ENCODE measurements around the gene TRMT61A. TPM values are rescaled to one million over a fixed set of nuclear protein-coding genes. Genes with fewer than 3 reads are reported as not detected.

Gene TRMT61A
- total and polyA plus RNA-seq, 2 donors (not counting 3 experiments of a cell fraction or from before 2014, with no cell fraction given): 6.8 to 10.6 TPM

DNA sequence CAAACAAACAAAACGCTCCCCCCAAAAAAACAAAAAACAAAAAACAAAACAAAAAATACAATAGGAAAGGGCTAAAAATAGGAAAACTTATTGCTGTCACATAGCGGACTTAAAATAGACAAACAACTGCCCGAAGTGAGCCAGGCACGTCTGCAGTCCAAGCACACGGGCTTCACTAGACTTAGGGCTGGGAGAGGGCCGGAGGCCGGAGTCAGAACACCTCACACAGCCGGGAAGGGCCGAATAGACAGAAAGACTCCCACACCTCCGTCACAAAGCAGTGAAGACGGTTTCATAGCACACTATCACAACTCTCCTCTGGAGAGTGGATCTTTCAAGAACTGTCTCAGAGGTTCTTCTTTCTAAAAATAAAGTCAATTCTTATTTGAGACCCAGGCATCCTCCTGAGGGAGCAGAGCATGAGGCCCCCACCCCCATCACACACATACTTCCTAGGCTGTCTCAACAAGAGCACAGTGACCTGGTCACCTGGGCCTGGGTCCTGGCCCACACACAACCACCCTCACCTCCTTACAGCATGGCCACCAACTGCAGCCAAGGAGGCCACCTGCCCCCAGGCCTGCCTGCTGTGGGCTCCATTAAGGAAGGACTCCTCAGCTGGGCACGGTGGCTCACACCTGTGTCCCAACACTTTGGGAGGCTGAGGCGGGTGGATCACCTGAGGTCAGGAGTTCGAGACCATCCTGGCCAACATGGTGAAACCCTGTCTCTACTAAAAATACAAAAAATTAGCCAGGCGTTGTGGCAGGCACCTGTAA, 26.8 kb downstream of the TRMT61A start:
- H4K20me1 ChIP-seq (replicated peaks; ENCODE audit: control insufficient read depth, extremely low read depth, insufficient read depth, low read length): no peaks in the 10 kb centered on the region
- no peak overlapping the region for H3K9ac ChIP-seq (replicated peaks; ENCODE audit: extremely low read depth, insufficient read depth, low read length)
- CTCF ChIA-PET: interaction anchor here (3.0 kb wide), 1 partner anchor 37 kb away, joined by 6 read pairs; no protein-coding TSS in a partner anchor
- H3K27me3 ChIP-seq (ENCODE audit: control insufficient read depth in 2 of 2, insufficient read depth in 2 of 2, low read length in 2 of 2): no peaks in the 10 kb centered on the region
- H3K4me1 ChIP-seq (ENCODE audit: control insufficient read depth, extremely low read depth, insufficient read depth, low read length): peaks cover 5% of the 10 kb centered on the region
- no peak for TF ChIP-seq MYC (IDR thresholded peaks at IDR 0.05; ENCODE audit: low read depth, low read length)
- no peak for TF ChIP-seq POLR2AphosphoS5 (IDR thresholded peaks at IDR 0.05; ENCODE audit: insufficient read depth, low read depth, low read length)
- no peak for TF ChIP-seq JUN (IDR thresholded peaks at IDR 0.05; ENCODE audit: borderline replicate concordance, insufficient read depth, insufficient read length, low read depth)
- no peak for TF ChIP-seq FOS (IDR thresholded peaks at IDR 0.05; ENCODE audit: borderline replicate concordance, insufficient read depth, low read length)
- TF ChIP-seq GATA2 (IDR thresholded peaks at IDR 0.05; ENCODE audit: insufficient read depth, insufficient read length, low read depth, low read length): no peak
- TF ChIP-seq POLR2A (IDR thresholded peaks at IDR 0.05; ENCODE audit: low read depth, low read length): no peak
- TF ChIP-seq, protein P1, sequence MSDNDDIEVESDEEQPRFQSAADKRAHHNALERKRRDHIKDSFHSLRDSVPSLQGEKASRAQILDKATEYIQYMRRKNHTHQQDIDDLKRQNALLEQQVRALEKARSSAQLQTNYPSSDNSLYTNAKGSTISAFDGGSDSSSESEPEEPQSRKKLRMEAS (IDR thresholded peaks at IDR 0.05; ENCODE audit: insufficient read depth, insufficient read length): no peak
- no peak for TF ChIP-seq EZH2 (IDR thresholded peaks at IDR 0.05; ENCODE audit: borderline replicate concordance, low read depth, low read length, severe bottlenecking)
- TF ChIP-seq, protein P2, sequence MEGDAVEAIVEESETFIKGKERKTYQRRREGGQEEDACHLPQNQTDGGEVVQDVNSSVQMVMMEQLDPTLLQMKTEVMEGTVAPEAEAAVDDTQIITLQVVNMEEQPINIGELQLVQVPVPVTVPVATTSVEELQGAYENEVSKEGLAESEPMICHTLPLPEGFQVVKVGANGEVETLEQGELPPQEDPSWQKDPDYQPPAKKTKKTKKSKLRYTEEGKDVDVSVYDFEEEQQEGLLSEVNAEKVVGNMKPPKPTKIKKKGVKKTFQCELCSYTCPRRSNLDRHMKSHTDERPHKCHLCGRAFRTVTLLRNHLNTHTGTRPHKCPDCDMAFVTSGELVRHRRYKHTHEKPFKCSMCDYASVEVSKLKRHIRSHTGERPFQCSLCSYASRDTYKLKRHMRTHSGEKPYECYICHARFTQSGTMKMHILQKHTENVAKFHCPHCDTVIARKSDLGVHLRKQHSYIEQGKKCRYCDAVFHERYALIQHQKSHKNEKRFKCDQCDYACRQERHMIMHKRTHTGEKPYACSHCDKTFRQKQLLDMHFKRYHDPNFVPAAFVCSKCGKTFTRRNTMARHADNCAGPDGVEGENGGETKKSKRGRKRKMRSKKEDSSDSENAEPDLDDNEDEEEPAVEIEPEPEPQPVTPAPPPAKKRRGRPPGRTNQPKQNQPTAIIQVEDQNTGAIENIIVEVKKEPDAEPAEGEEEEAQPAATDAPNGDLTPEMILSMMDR (IDR thresholded peaks at IDR 0.05; ENCODE audit: extremely low read depth in 1 of 2, insufficient read depth in 1 of 2, low read depth in 1 of 2, low read length in 2 of 2): no peak
- intact Hi-C loops (cut with micrococcal nuclease) (no loop called here), dilution Hi-C loops (cut with MboI; ENCODE audit: extremely low pct_ligation_motif_present, low sequenced_read_pairs) (no loop called here)
- POLR2A ChIA-PET: no interaction called here
- H3K9me3 ChIP-seq (replicated peaks; ENCODE audit: control insufficient read depth, insufficient read depth, low read length): no peaks in the 10 kb centered on the region
- H3K27ac ChIP-seq (ENCODE audit: insufficient read depth, low read depth, low read length): no peak overlapping the region
- no peak for FAIRE-seq
- no peak for DNase-seq (ENCODE audit: low read depth, low spot score)
- BruUV-seq (replicated peaks): no TSS peak
- no peak overlapping the region for H2AFZ ChIP-seq (ENCODE audit: low read depth, low read length)
- H3K4me3 ChIP-seq (replicated peaks in 1 of 3; ENCODE audit: insufficient read depth in 1 of 3, low read depth in 1 of 3, low read length in 3 of 3): no peak overlapping the region
- no peak overlapping the region for H3K4me2 ChIP-seq (ENCODE audit: insufficient read depth, low read length)
- no peaks in the 10 kb centered on the region for H3K9me1 ChIP-seq (replicated peaks; ENCODE audit: control insufficient read depth, extremely low read depth, insufficient read depth, low read length)
- peaks cover 42% of the 10 kb centered on the region for H3K79me2 ChIP-seq (ENCODE audit: control insufficient read depth, insufficient read depth, low read length)
- H3K36me3 ChIP-seq (ENCODE audit: control insufficient read depth in 2 of 2, extremely low read depth in 1 of 2, insufficient read depth in 2 of 2, low read length in 2 of 2): peaks cover 16 to 21% of the 10 kb centered on the region in 2 experiments
